Keratinocyte (primary cell): ENCODE data around the gene NAALADL2. TPM values are rescaled to one million over a fixed set of nuclear protein-coding genes. Genes with fewer than 3 reads are reported as not detected.

Source experiments
- DNase-seq: peaks from one replicate; pipeline ENCODE4 v3.0.0-alpha.2; 2011; ENCODE audit warnings: low read depth, missing footprints, low spot score
- FAIRE-seq: peaks from 2 replicates; lab custom pipeline; 2011; peaks lifted over from hg19 to GRCh38; lab: Jason Lieb, UNC
- H2AFZ ChIP-seq: 2 replicates; pipeline ENCODE4 v1.6.0; 2012; ENCODE audit warnings: low read length, control low read depth, inconsistent platforms; ENCODE audit not compliant: control insufficient read depth
- H3K27ac ChIP-seq: 2 replicates; pipeline ENCODE4 v1.5.1; 2011; ENCODE audit warnings: low read length; ENCODE audit not compliant: control insufficient read depth, insufficient read depth
- H3K27me3 ChIP-seq: 3 replicates; pipeline ENCODE4 v1.6.0; 2011; ENCODE audit warnings: low read length; ENCODE audit not compliant: control insufficient read depth, insufficient read depth; ENCODE audit errors: extremely low read depth
- H3K36me3 ChIP-seq, 2 experiments: 2 replicates in 1 of 2; 3 replicates in 1 of 2; pipeline ENCODE4 v1.5.1; 2011; ENCODE audit warnings: low read length in 2 of 2, mild to moderate bottlenecking in 1 of 2; ENCODE audit not compliant: control insufficient read depth in 2 of 2, insufficient read depth in 2 of 2; ENCODE audit errors: extremely low read depth in 1 of 2
- H3K4me1 ChIP-seq: 3 replicates; pipeline ENCODE4 v1.5.1; 2011; ENCODE audit warnings: low read length; ENCODE audit not compliant: control insufficient read depth, insufficient read depth; ENCODE audit errors: extremely low read depth
- H3K4me2 ChIP-seq: 3 replicates; pipeline ENCODE4 v1.6.0; 2011; ENCODE audit warnings: low read depth, low read length; ENCODE audit not compliant: control insufficient read depth, insufficient read depth; ENCODE audit errors: extremely low read depth
- H3K4me3 ChIP-seq, 3 experiments: fragments of 200-600 bp in 1 of 3; sonication (generic) in 1 of 3; 2 replicates in 2 of 3; 3 replicates in 1 of 3; pipeline ENCODE4 v1.5.1; 2011 to 2016; ENCODE audit warnings: low read length in 3 of 3, mild to moderate bottlenecking in 3 of 3, control low read depth in 2 of 3, inconsistent platforms in 1 of 3, low read depth in 1 of 3, mixed read lengths in 1 of 3, mixed run types in 1 of 3, moderate library complexity in 1 of 3; ENCODE audit not compliant: control insufficient read depth in 2 of 3, insufficient read depth in 2 of 3; ENCODE audit errors: extremely low read depth in 1 of 3
- H3K79me2 ChIP-seq: 2 replicates; pipeline ENCODE4 v1.6.0; 2012; ENCODE audit warnings: low read length; ENCODE audit not compliant: control insufficient read depth, insufficient read depth
- H3K9ac ChIP-seq: 3 replicates; pipeline ENCODE4 v1.6.0; 2011; ENCODE audit warnings: low read length; ENCODE audit not compliant: control insufficient read depth, insufficient read depth; ENCODE audit errors: extremely low read depth
- H3K9me1 ChIP-seq: 3 replicates; pipeline ENCODE4 v1.6.0; 2011; ENCODE audit warnings: low read length; ENCODE audit not compliant: control insufficient read depth, insufficient read depth; ENCODE audit errors: extremely low read depth
- H3K9me3 ChIP-seq: 2 replicates; pipeline ENCODE4 v1.5.1; 2012; ENCODE audit warnings: low read depth, low read length; ENCODE audit not compliant: control insufficient read depth
- H4K20me1 ChIP-seq: 3 replicates; pipeline ENCODE4 v1.6.0; 2011; ENCODE audit warnings: low read length; ENCODE audit not compliant: control insufficient read depth, insufficient read depth; ENCODE audit errors: extremely low read depth
- EZH2 ChIP-seq: IDR thresholded peaks from one replicate; pipeline ENCODE4 v1.6.1; 2012; ENCODE audit warnings: inconsistent platforms, mild to moderate bottlenecking, low read length, moderate library complexity
- dilution Hi-C: fragments of 300-500 bp; cut with MboI; formaldehyde crosslinking; loops from one replicate; pipeline ENCODE4 v1.7.0; 2020; ENCODE audit warnings: low sequenced_read_pairs; ENCODE audit not compliant: extremely low pct_ligation_motif_present
- polyA plus RNA-seq, 5 experiments: library from polyadenylated mRNA; depleted of rRNA in 3 of 5; stranded (reverse) in 3 of 5; stranded (forward) in 1 of 5; unstranded in 1 of 5; fragments of >200 nt; gene quantifications; 1 replicate in 1 of 5; 2 replicates in 3 of 5; 3 replicates in 1 of 5; pipeline versions ENCODE4 v1.2.1 to v1.2.3, GENCODE V29; 2011 to 2012; ENCODE audit warnings: missing spikeins in 2 of 5, low read depth in 1 of 5, low replicate concordance in 1 of 5
- TF ChIP-seq, protein P1 (sequence below), 3 experiments: IDR thresholded peaks in 1 of 3; conservative IDR thresholded peaks in 1 of 3; optimal IDR thresholded peaks in 1 of 3; 2 replicates in 2 of 3; 3 replicates in 1 of 3; pipeline versions ENCODE3 to v1.5.1; 2011; ENCODE audit warnings: low read length in 3 of 3, mild to moderate bottlenecking in 3 of 3, moderate library complexity in 2 of 3, control low read depth in 1 of 3, inconsistent platforms in 1 of 3; ENCODE audit not compliant: insufficient read depth in 2 of 3; ENCODE audit errors: extremely low read depth in 1 of 3

NAALADL2 gene
- polyA plus RNA-seq, 1 donor (not counting 4 experiments of a cell fraction or from before 2014, with no cell fraction given) = 0.75 TPM

DNA sequence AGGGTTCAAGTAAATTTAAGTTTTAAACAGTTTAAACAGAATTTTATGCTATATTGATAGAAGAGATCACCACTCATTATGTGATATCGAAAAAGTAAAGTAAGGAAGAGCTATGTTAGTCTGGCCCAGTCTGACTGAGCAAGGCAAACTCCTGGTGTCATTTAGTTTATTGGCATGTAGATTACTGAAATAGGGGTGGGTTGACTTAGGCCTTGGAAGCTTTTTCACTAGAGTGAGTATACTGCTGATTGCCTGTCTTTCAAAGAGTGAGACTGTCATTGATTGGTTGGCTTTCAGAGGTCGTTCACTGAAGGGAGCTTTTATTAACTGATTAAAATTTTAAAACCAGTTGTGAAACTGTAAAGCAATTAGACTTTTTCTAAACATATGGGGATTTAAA lies 294.5 kb downstream of the NAALADL2 start:
- Histone ChIP-seq H3K4me3 (no peak overlapping the region), H3K9me3 (no peaks in the 10 kb centered on the region), H3K4me2 (no peak overlapping the region), H3K27ac (no peak overlapping the region), H3K79me2 (no peaks in the 10 kb centered on the region), H3K9ac (no peak overlapping the region), H3K36me3 (no peaks in the 10 kb centered on the region), H2AFZ (no peak overlapping the region), H3K4me1 (peaks cover 12% of the 10 kb centered on the region), H3K27me3 (no peaks in the 10 kb centered on the region), H4K20me1 (no peaks in the 10 kb centered on the region), H3K9me1 (no peaks in the 10 kb centered on the region)
- FAIRE-seq = no peak
- DNase-seq = no peak
- TF ChIP-seq, protein P1, sequence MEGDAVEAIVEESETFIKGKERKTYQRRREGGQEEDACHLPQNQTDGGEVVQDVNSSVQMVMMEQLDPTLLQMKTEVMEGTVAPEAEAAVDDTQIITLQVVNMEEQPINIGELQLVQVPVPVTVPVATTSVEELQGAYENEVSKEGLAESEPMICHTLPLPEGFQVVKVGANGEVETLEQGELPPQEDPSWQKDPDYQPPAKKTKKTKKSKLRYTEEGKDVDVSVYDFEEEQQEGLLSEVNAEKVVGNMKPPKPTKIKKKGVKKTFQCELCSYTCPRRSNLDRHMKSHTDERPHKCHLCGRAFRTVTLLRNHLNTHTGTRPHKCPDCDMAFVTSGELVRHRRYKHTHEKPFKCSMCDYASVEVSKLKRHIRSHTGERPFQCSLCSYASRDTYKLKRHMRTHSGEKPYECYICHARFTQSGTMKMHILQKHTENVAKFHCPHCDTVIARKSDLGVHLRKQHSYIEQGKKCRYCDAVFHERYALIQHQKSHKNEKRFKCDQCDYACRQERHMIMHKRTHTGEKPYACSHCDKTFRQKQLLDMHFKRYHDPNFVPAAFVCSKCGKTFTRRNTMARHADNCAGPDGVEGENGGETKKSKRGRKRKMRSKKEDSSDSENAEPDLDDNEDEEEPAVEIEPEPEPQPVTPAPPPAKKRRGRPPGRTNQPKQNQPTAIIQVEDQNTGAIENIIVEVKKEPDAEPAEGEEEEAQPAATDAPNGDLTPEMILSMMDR (optimal IDR thresholded peaks at IDR 0.05 in 1 of 3, IDR thresholded peaks at IDR 0.05 in 1 of 3, conservative IDR thresholded peaks at IDR 0.05 in 1 of 3; ENCODE audit: extremely low read depth in 1 of 3, insufficient read depth in 2 of 3, low read length in 3 of 3) = no peak
- no peak for TF ChIP-seq EZH2
- dilution Hi-C loops = no loop called here

DNA sequence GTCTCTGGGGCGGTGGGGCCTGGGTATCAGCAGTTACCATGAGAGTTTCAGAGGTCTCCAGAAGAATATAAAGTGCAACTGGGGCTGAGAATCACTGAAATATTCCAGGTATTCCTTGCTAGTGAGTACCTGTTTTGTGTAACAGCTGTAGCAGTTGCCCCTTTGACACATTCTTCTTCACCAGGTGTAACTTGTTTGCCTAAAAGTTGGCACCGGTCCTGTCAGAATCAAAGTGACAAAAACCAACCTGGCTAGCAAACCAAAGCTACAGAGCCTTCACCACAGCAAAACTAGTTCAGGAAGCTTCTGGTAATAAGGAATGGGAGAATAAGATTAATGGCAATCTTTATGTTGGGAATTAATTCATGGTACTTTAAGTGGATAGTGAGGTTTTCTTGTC lies 296.0 kb downstream of the NAALADL2 start:
- Histone ChIP-seq H3K4me2 (no peak overlapping the region), H3K79me2 (no peaks in the 10 kb centered on the region), H3K9me3 (no peaks in the 10 kb centered on the region), H4K20me1 (no peaks in the 10 kb centered on the region), H3K27me3 (no peaks in the 10 kb centered on the region), H2AFZ (no peak overlapping the region), H3K9ac (no peak overlapping the region), H3K36me3 (no peaks in the 10 kb centered on the region), H3K9me1 (no peaks in the 10 kb centered on the region), H3K4me3 (no peak overlapping the region), H3K27ac (no peak overlapping the region), H3K4me1 (peaks cover 12% of the 10 kb centered on the region)
- no peak for FAIRE-seq
- dilution Hi-C loops = no loop called here
- DNase-seq = no peak
- TF ChIP-seq, protein P1 (optimal IDR thresholded peaks at IDR 0.05 in 1 of 3, IDR thresholded peaks at IDR 0.05 in 1 of 3, conservative IDR thresholded peaks at IDR 0.05 in 1 of 3; ENCODE audit: extremely low read depth in 1 of 3, insufficient read depth in 2 of 3, low read length in 3 of 3) = no peak
- no peak for TF ChIP-seq EZH2
